IPS-NIHi7 (cell line): ENCODE data around the gene CSAD.
"Not testable (repeated sequence)": the region's sequence is repeated elsewhere in the genome, so short reads cannot be mapped to it uniquely, and the experiment has no call there.

ENCODE experiments used
- DNase-seq: peaks from one replicate; pipeline ENCODE4 v3.0.0; 2012; ENCODE audit warnings: mixed read lengths; ENCODE audit errors: extremely low spot score

Gene CSAD

DNA sequence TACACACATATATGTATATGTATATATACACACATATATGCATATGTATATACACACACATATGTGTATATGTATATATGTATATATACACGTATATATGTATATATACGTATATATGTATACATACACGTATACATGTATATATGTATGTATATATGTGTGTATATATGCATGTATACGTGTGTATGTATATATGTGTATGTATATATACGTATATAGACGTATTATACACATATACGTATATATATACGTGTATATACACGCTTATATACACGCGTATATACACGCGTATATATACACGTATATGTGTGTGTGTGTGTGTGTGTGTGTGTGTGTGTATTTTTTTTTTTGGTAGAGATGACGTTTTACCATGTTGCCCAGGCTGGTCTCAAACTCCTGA is 33.1 kb downstream of the CSAD start:
- DNase-seq = no peak

DNA sequence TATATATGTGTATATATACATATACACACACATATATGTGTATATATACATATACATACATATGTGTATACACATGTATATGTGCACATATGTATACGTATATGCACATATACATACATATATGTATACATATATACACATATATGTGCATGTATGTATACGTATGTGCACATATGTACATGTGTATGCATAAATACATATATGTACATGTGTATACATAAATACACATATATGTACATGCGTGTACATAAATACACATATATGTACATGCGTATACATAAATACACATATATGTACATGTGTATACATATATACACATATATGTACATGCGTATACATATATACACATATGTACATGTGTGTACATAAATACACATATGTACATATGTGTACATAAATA is 33.5 kb downstream of the CSAD start:
- DNase-seq = no peak

DNA sequence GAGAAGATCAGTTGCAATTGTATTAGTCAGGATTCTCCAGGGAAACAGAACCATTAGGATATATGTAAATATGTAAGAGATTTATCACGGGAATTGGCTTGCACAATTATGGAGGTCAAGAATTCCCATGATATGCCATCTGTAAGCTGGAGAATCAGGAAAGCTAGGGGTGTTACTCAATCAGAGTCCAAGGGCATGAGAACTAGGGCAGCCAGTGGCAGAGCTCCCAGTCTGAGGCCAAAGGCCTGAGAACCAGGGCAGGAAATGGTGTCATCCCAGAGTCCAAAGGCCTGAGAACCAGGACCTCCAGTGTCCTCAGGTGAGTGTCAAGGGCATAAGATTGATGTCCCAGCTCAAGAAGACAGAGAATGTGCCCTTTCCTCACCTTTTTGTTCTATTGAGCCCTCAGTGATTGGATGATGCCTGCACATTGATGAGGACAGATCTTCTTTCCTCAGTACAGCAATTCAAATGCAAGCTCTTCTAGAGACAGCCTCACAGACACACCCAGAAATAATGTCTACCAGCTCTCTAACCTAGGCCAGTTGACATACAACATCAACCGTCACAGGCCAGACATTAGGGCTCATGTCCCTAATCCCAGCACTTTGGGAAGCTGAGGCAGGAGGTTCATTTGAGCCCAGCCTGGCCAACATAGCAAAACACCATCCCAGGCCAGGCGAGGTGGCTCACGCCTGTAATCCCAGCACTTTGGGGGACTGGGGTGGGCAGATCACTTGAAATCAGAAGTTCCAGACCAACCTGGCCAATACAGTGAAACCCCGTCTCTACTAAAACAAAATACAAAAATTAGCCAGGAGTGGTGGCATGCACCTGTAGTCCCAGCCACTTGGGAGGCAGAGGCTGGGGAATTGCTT is 35.1 kb downstream of the CSAD start:
- no peak for DNase-seq

DNA sequence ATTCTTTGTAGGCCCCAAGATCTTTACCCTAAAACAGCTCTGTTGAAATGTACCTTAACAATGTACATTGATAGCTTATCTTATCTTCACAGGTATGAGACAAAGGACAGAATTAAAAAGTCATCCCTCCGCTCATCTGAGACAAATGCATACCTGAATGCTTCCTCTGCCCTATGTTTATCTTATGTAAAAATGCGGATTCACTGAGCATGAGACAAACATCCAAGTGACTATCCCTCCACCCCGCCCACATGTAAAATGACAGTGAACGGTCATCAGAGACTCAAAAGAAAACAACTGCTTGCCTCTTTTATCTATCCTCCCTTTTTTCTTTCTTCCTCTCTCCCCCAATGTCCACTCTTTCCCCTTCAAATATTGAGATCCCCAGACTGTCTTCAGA is 37.4 kb downstream of the CSAD start:
- DNase-seq = no peak

DNA sequence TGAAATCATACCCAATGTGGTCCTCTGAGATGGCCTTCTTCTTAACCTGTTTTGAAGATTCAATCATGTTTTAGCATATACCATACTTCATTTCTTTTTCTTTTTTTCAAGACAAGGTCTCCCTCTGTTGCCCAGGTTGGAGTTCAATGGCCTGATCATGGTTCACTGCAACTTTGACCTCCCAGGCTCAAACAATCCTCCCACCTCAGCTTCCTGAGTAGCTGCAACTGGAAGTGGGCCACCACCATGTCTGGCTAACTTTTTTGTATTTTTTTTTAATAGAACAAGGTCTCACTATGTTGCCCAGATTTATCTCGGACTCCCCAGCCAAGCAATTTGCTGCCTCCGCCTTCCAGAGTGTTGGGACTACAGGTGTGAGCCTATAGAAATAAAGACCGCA is 47.0 kb downstream of the CSAD start:
- no peak for DNase-seq

DNA sequence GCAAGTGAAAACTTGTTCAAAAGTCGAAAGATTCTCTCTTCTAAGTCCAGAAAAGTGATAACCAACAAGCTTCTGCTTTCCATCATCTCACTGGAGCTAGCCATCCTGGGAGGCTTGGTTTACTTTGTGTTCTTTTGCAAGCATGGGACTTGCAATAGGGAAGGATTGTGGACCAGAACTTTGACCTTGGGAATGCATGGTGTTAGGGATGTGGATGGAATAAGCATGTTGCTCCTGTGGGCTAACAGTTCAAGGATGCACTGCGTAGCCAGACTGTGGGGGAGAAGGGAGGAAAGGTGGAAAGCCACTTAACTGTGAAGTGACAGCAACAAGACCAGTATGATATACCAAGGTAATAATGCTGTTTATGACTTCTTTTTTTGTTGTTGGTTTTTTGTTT is 48.9 kb downstream of the CSAD start:
- no peak for DNase-seq

DNA sequence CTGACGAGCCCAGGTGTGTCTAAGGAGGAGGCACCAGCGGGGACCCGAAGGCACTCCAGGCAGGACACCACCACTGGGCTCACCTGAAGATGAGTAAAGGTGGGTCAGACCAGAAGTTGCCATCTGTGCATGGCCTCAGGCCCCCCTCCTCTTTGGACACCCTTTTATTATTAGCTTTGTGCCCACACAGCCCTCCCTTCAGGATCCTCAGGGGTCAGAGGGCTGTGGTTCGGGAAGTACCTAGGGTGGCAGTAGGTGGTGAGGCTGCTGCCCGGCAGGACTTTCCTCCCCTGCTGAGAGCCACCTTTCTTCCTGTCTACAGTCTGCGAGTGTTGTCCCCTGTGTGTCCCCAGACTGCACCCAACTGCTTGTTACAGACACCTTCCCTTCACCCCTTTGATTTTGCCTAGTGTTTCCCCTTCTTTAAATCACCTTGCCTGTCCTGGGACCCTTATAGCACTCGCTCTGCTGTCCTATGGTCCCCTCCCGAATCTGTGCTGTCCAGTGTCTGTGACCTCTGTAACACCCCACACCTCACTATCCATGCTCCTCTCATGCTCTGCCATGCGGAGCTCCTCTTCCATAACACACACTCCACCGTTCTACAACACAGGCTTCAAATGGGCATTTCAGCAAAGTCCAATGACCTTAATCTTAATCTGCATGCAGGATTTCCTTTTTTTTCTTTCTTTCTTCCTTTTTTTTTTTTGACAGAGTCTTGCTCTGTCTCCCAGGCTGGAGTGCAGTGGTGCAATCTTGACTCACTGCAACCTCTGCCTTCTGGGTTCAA is 51.8 kb downstream of the CSAD start:
- no peak for DNase-seq

DNA sequence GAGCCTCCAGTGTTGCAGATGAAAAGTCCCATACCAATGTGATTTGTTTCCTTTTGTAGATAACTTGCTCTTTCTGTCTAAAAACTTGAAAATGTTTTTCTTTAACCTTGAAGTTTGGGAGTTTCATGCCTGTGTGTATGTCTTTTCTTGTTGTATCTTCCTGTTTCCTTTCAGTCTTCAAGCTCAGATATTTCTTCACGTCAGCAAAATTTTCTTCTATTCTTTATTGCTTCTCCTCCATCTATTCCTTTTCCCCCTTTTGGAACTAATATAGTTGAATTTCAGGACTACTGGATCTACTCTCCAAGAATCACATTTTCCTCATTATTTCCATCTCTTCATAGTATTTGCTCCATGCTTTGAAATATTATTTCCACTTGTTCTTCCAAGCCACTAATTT is 53.6 kb downstream of the CSAD start:
- DNase-seq = no peak

DNA sequence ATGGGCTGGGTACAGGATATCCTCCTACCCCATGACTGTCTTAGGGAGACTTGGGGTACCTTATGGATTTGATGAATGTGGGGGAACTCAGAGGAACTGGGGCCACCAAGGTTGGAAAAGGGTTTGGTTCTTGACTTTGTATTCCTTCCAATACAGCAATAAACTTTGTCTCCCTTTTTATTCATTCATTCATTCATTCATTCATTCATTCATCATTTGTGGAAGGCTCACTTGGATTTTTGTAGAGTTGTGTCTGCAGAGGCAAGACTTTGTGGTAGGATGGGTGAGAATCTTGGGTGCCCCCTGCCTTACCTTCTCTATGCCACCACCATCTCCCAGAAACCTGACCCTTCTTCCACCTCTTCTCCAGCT is 56.4 kb downstream of the CSAD start:
- no peak for DNase-seq

DNA sequence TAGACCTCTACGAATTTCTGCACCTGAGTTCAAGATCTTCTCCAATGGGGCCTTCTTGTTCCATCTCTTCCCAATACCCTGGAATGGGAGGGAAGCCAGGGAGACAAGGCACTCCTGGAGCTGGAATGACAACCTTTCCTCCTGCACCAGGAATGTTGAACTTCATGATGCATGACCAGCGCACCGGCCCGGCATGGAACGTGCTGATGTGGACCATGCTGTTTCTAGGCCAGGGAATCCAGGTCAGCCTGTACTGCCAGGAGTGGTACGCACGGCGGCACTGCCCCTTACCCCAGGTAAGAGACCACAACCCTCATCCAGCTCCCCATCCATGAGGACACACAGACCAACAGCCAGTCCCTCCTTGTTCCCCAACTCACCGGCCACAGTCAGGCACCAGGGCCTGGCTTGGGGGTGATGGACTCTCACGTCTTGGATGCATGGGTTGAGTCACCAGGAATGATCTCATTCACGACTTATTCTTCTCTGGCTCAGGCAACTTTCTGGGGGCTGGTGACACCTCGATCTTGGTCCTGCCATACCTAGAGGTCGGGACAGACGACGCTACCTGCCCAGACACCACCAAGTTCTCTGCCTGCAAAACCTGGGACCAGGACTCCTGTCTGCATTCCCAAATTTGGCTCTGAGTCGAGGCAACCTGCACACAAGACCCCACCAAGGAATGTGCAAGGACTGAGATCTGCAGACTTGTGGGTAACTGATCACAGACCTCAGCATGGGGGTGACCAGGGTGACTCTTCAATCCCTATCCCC is 57.0 kb downstream of the CSAD start:
- DNase-seq = peak; percentile 7

DNA sequence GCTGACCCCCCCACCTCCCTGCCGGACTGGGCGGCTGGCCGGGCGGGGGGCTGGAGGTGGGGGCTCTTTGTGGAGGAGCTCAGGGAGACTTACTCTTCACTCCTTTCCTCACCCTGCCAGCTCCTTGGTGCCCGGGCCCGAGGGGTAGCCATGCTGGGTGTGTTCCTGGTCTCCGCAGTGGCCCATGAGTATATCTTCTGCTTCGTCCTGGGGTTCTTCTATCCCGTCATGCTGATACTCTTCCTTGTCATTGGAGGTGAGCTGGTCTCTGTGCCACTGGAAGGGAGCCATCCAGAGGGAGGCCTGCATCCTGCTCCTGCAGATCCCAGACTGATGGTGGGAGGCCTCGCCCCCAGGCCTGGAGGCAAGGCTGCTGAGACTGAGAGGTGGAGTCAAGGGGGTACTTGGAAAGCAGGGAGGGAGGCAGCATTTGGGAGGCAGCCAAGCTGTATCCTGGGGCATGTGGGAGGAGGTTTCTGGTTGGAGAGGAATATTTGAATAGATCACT is 57.7 kb downstream of the CSAD start:
- DNase-seq = peak; percentile 13

DNA sequence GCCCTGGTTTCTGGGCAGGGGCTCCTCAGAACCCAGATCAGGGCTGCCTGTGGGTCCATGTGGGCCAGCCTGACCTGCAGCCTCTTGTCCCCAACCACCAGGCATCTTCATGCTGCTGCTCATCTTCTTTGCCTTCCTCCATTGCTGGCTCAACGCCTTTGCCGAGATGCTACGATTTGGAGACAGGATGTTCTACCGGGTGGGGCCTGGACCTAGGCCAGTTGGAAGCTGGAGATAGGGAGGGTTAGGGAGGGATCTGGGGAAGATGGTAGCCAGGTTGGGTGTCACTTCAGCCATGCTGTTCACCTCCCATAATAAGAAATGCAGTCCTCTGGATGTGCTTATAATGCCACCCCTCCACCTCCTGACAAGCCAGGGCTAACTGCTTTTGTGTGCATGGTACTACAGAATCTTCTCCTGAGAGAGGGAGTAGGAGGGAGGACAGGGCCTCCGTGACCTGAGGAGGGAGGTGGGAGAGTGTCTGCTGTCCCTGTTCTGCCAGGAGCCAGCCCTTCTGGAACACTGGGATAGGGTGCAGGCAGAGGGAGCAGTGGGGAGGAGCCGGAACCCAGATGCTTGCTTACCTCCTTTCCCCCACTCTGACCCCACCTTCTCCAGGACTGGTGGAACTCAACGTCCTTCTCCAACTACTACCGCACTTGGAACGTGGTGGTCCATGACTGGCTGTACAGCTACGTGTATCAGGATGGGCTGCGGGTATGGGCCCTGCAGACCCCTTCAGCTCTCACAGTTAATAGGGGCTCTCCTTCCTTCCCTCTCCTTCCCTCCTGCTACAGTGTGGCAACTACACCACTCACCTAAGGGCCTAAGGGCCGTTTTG is 59.8 kb downstream of the CSAD start:
- DNase-seq = peak; percentile 9

DNA sequence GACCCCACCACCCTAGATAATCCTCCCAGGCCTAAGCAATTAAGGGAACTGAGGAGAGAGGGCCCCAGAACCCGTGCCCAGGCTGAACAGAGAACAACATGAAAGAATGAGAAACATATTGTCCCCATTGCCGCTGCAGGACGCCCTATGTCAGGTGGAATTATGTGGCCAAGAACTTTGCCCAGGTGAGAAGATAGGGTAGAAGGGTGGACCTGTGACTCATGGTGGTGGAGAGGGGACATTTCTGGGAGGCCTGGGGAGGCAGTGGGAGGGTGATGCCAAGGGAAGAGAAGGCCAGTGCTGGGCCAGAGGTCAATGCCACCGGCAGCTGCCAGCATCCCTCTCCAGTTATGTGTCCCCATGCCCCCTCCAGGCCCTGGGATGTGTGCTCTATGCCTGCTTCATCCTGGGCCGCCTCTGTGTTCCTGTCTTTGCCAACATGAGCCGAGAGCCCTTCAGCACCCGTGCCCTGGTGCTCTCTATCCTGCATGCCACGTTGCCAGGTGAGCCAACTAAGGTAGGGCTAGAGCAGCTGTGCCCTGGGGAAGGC is 61.9 kb downstream of the CSAD start:
- no peak for DNase-seq

DNA sequence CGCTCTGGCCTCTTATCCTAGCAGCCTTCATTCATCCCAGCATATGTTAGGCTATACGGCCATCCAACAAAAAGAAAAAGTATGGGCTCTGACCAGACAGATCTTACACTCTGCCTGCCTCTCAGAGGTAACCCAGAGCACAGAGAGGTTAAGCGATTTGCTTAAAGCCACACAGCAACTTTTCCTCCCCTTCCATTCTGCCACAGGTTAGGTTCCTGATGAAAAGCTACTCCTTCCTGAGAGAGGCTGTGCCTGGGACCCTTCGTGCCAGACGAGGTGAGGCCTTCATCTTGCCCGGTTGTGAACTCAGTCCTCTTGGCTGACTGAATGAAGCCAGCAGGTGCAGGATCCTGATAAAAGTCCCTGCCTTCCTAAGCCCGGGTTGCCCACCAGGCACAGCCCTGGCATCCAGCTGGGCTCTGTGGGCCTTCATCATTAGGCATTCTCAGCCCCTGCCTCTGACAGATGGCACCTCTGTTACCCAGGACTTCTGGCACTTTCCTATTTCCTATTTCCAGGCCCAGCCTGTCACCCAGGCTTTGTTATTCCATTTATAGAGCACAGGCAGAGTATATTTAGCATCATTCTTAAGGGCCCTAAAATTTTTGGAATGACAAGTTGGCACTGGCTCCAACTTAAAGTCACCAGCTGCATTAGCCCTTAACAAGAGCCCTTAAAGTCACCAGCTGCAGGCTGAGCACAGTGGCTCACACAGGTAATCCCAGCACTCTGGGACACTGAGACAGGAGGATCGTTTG is 64.7 kb downstream of the CSAD start:
- no peak for DNase-seq

DNA sequence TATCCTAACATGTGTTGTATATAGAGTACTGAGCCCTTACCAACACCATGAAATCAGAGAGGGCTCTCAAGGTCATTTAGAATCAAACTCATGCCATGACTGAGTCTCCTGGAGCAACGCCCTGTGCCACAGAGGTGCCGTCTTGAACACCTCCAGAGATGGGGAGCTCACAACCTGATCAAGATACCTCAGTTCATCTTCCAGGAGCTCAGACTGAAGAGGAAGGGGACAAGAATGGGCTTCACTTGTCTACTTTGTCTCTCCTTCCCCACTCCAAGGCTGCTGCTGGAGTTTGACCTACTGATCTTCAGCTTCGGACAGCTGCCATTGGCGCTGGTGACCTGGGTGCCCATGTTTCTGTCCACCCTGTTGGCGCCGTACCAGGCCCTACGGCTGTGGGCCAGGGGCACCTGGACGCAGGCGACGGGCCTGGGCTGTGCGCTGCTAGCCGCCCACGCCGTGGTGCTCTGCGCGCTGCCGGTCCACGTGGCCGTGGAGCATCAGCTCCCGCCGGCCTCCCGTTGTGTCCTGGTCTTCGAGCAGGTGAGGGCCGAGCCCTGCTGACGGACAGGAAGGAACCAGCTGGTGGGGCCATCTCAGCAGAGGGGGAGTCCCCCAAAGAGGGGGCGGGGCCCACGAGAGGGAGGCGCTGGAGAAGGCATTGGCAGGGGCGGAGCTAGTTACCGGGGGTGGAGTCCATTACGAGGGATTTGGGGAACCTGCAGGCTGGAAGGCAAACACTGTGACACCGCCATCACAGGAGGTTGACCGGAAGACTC is 65.4 kb downstream of the CSAD start:
- DNase-seq = peak; percentile 88

DNA sequence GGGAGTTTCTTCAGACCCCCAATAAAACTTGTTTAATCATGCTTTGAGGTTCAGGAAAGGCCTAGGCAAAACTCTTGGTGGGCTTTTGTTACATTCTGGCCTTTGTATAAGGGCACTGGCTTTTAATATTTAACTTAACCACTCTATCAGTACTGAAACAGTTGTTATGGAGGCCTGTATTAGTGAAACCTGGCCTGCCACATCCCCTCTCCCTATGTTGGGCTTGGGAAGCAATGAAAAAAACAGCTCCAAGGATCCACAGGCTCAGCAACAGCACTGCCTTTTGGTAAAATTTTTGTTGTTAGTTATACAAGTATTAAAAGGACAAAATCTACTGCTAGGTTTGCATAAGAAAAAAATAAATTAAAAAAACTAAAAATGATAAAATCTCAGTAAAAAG is 66.8 kb downstream of the CSAD start:
- DNase-seq = no peak

DNA sequence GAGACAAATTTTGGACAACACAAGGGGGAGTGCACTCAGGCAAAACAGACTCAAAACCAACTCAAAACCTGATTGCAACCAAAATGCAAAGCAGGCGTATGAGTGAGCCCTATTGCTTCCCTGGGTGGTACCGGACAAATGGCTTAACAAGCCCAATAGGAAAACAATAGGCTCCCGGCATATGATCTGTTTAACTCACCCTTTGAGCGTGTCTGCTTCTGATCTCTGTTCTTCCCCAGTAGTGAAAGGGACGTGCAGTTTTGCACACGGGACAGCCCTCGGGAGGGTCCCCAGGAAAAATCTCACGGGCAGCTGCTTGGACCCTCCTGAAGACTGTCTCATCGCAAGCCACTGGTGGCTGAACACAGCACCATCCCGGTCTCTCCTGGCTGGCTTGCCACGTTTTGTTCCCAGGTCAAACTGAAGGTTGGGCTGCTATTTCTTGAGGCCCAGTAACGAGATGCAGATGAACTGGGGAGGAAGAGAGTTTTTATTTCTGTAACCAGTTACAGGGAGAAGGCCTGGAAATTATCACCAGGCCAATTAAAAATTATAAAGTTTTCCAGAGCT is 67.5 kb downstream of the CSAD start:
- DNase-seq = no peak

DNA sequence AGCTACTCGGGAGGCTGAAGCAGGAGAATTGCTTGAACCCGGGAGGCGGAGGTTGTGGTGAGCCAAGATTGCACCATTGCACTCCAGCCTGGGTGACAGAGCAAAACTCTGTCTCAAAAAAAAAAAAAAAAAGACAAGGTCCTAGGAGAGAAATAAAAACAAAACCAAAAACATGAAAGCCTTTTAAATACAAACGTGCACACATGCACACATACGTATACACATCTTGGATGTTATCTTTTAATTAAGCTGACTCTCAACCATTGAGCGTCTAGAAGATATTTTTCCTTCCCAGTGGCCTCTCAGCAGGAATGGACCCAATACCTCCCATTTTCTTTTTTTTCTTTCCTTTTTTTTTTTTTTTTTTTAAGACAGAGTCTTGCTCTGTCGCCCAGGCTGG is 68.3 kb downstream of the CSAD start:
- not testable (repeated sequence) for DNase-seq
